DMS153 treated with DMSO at 0.1 percent for 48 hours (cell line): ENCODE results near the gene PNMA3.
"Not testable (repeated sequence)": the region's sequence is repeated elsewhere in the genome, so short reads cannot be mapped to it uniquely, and the experiment has no call there.

Experiments used
- DNase-seq: peaks from one replicate; lab custom pipeline; 2025; ENCODE audit not compliant: unreplicated experiment; lab: John Stamatoyannopoulos, UW

Gene PNMA3

GRCh38 chrX:153073331-153073730 is 17.1 kb downstream of the PNMA3 start:
- not testable (repeated sequence) for DNase-seq

GRCh38 chrX:153074262-153074899 is 18.1 kb downstream of the PNMA3 start:
- DNase-seq = no peak

GRCh38 chrX:153074935-153075334 is 18.7 kb downstream of the PNMA3 start:
- no peak for DNase-seq

GRCh38 chrX:153075366-153075765 is 19.1 kb downstream of the PNMA3 start:
- DNase-seq = no peak

GRCh38 chrX:153077437-153078135 is 21.3 kb downstream of the PNMA3 start:
- DNase-seq = not testable (repeated sequence)

- not testable (repeated sequence) for DNase-seq
Observed at GRCh38 chrX:153083238-153083923, 27.1 kb downstream of the PNMA3 start.

GRCh38 chrX:153102418-153102817 is 46.1 kb downstream of the PNMA3 start:
- no peak for DNase-seq

GRCh38 chrX:153104959-153105358 is 48.7 kb downstream of the PNMA3 start:
- DNase-seq = not testable (repeated sequence)

- not testable (repeated sequence) for DNase-seq
Observed at GRCh38 chrX:153106092-153106801, 50.0 kb downstream of the PNMA3 start.
